Neural progenitor cell (in vitro differentiated cells): ENCODE results near the gene SERPINH1. TPM values are rescaled to one million over a fixed set of nuclear protein-coding genes. Genes with fewer than 3 reads are reported as not detected.

Experiments
- DNase-seq: peaks from one replicate; pipeline ENCODE4 v3.0.0-alpha.2; 2016; ENCODE audit warnings: low spot score
- H2AFZ ChIP-seq: fragments of 200-600 bp; sonication (generic); replicated peaks from 2 replicates; pipeline ENCODE4 v1.6.1; 2016; ENCODE audit warnings: antibody characterized with exemption
- H3F3A ChIP-seq: fragments of 200-600 bp; sonication (generic); 2 replicates; pipeline ENCODE4 v1.6.1; 2016; ENCODE audit warnings: antibody characterized with exemption, low read depth
- H3K27ac ChIP-seq: fragments of 200-600 bp; sonication (generic); 2 replicates; pipeline ENCODE4 v1.5.1; 2016; ENCODE audit warnings: mild to moderate bottlenecking
- H3K27me3 ChIP-seq: fragments of 200-600 bp; sonication (generic); 2 replicates; pipeline ENCODE4 v1.6.1; 2016; ENCODE audit warnings: mild to moderate bottlenecking, moderate library complexity
- H3K36me3 ChIP-seq: fragments of 200-600 bp; sonication (generic); 2 replicates; pipeline ENCODE4 v1.5.1; 2016
- H3K4me1 ChIP-seq: fragments of 200-600 bp; sonication (generic); 2 replicates; pipeline ENCODE4 v1.6.1; 2016; ENCODE audit warnings: mixed run types
- H3K4me2 ChIP-seq: fragments of 200-600 bp; sonication (generic); 2 replicates; pipeline ENCODE4 v1.6.1; 2016
- H3K4me3 ChIP-seq: fragments of 200-600 bp; sonication (generic); 2 replicates; pipeline ENCODE4 v1.5.1; 2016
- H3K79me2 ChIP-seq: fragments of 200-600 bp; sonication (generic); 2 replicates; pipeline ENCODE4 v1.6.1; 2016; ENCODE audit warnings: low read depth
- H3K9ac ChIP-seq: fragments of 200-600 bp; sonication (generic); 2 replicates; pipeline ENCODE4 v1.6.1; 2016
- H3K9me3 ChIP-seq: fragments of 200-600 bp; sonication (generic); 2 replicates; pipeline ENCODE4 v1.5.1; 2016; ENCODE audit warnings: low read depth
- H4K20me1 ChIP-seq: fragments of 200-600 bp; sonication (generic); 2 replicates; pipeline ENCODE4 v1.6.1; 2016; ENCODE audit warnings: low read depth
- H3K27ac Mint-ChIP-seq: 3 replicates; pipeline ENCODE4 v1.8.0; 2021; ENCODE audit warnings: mixed read lengths
- H3K27me3 Mint-ChIP-seq: 2 replicates; pipeline ENCODE4 v1.8.0; 2022; ENCODE audit warnings: low read depth, mild to moderate bottlenecking, inconsistent platforms, moderate library complexity, mixed read lengths; ENCODE audit not compliant: insufficient read depth
- H3K36me3 Mint-ChIP-seq: 3 replicates; pipeline ENCODE4 v1.8.0; 2021; ENCODE audit warnings: mixed read lengths
- H3K4me1 Mint-ChIP-seq: 3 replicates; pipeline ENCODE4 v1.8.0; 2021; ENCODE audit warnings: mixed read lengths
- H3K4me3 Mint-ChIP-seq: 3 replicates; pipeline ENCODE4 v1.8.0; 2021; ENCODE audit warnings: mild to moderate bottlenecking, moderate library complexity, mixed read lengths
- H3K9me3 Mint-ChIP-seq: 3 replicates; pipeline ENCODE4 v1.8.0; 2020; ENCODE audit warnings: mixed read lengths
- EZH2 ChIP-seq: fragments of 200-600 bp; sonication (generic); IDR thresholded peaks from 2 replicates; pipeline ENCODE4 v1.6.1; 2017; ENCODE audit warnings: antibody characterized with exemption, mild to moderate bottlenecking, moderate library complexity
- EZH2phosphoT487 ChIP-seq: fragments of 200-600 bp; sonication (generic); IDR thresholded peaks from 2 replicates; pipeline ENCODE4 v1.6.1; 2017; ENCODE audit warnings: antibody characterized with exemption
- total RNA-seq: library from RNA; depleted of rRNA; stranded (reverse); fragments of >200 nt; gene quantifications from 2 replicates; pipeline ENCODE4 v1.2.3, GENCODE V29; 2015; ENCODE audit warnings: low replicate concordance
- TF ChIP-seq, protein P1 (sequence below): fragments of 200-600 bp; sonication (generic); IDR thresholded peaks from 2 replicates; pipeline ENCODE4 v1.5.1; 2017; ENCODE audit warnings: antibody characterized with exemption, mild to moderate bottlenecking

The SERPINH1 gene
- total RNA-seq, 1 donor from 2014 or later: 219 TPM

GRCh38 chr11:75536786-75537641, 25.0 kb upstream of the SERPINH1 start:
- TF ChIP-seq EZH2: no peak
- no peak for TF ChIP-seq EZH2phosphoT487
- TF ChIP-seq, protein P1, sequence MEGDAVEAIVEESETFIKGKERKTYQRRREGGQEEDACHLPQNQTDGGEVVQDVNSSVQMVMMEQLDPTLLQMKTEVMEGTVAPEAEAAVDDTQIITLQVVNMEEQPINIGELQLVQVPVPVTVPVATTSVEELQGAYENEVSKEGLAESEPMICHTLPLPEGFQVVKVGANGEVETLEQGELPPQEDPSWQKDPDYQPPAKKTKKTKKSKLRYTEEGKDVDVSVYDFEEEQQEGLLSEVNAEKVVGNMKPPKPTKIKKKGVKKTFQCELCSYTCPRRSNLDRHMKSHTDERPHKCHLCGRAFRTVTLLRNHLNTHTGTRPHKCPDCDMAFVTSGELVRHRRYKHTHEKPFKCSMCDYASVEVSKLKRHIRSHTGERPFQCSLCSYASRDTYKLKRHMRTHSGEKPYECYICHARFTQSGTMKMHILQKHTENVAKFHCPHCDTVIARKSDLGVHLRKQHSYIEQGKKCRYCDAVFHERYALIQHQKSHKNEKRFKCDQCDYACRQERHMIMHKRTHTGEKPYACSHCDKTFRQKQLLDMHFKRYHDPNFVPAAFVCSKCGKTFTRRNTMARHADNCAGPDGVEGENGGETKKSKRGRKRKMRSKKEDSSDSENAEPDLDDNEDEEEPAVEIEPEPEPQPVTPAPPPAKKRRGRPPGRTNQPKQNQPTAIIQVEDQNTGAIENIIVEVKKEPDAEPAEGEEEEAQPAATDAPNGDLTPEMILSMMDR: no peak
- Histone ChIP-seq H4K20me1 (no peaks in the 10 kb centered on the region), H3K79me2 (no peaks in the 10 kb centered on the region), H3K9ac (no peak overlapping the region), H3K36me3 (no peaks in the 10 kb centered on the region), H3F3A (no peaks in the 10 kb centered on the region), H3K4me2 (no peak overlapping the region), H3K27ac (no peak overlapping the region), H2AFZ (no peak overlapping the region), H3K4me1 (no peaks in the 10 kb centered on the region), H3K27me3 (no peaks in the 10 kb centered on the region), H3K9me3 (no peaks in the 10 kb centered on the region), H3K4me3 (no peak overlapping the region)
- no peak overlapping the region for H3K27ac Mint-ChIP-seq
- H3K9me3 Mint-ChIP-seq: no peaks in the 10 kb centered on the region
- peak overlapping the region; percentile 14 for H3K4me3 Mint-ChIP-seq
- H3K4me1 Mint-ChIP-seq: peaks cover 33% of the 10 kb centered on the region
- DNase-seq: no peak
- H3K36me3 Mint-ChIP-seq: no peaks in the 10 kb centered on the region
- peaks cover 5% of the 10 kb centered on the region for H3K27me3 Mint-ChIP-seq

DNA sequence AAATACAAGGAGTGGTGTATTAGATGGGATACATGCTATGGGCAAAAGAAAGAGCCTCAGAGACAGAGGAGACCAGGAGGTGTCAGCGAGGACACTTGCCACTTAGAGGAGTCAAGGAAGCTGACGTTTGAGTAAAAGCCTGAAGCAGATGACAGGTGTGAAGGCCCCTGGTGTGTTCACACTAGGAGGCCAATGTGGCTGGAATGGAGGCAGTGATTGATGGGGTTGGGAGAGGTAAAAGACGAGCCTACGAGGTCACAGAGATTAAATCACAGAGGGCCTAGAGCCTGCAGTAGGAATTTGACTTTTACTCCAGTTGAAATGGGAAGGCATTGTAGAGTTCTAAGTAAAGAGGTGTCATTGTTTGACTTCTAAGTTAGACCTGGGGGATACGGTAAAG, 24.3 kb upstream of the SERPINH1 start:
- Histone ChIP-seq H3K9ac (no peak overlapping the region), H3K4me3 (no peak overlapping the region), H3K36me3 (no peaks in the 10 kb centered on the region), H3F3A (no peaks in the 10 kb centered on the region), H3K9me3 (no peaks in the 10 kb centered on the region), H2AFZ (no peak overlapping the region), H3K79me2 (no peaks in the 10 kb centered on the region), H3K27ac (no peak overlapping the region), H4K20me1 (no peaks in the 10 kb centered on the region), H3K4me2 (no peak overlapping the region), H3K4me1 (no peaks in the 10 kb centered on the region), H3K27me3 (no peaks in the 10 kb centered on the region)
- TF ChIP-seq EZH2 (no peak), EZH2phosphoT487 (no peak)
- TF ChIP-seq, protein P1: no peak
- Mint-ChIP-seq H3K4me3 (no peak overlapping the region), H3K27ac (no peak overlapping the region), H3K4me1 (peaks cover 29% of the 10 kb centered on the region), H3K36me3 (no peaks in the 10 kb centered on the region), H3K27me3 (peaks cover 5% of the 10 kb centered on the region), H3K9me3 (no peaks in the 10 kb centered on the region)
- no peak for DNase-seq

- Mint-ChIP-seq H3K27ac (no peak overlapping the region), H3K4me3 (no peak overlapping the region), H3K9me3 (no peaks in the 10 kb centered on the region), H3K27me3 (peaks cover 5% of the 10 kb centered on the region), H3K4me1 (peaks cover 35% of the 10 kb centered on the region), H3K36me3 (no peaks in the 10 kb centered on the region)
- no peak for DNase-seq
- no peaks in the 10 kb centered on the region for H3K9me3 ChIP-seq
- H3K79me2 ChIP-seq: no peaks in the 10 kb centered on the region
- no peaks in the 10 kb centered on the region for H3F3A ChIP-seq
- no peaks in the 10 kb centered on the region for H3K4me1 ChIP-seq
- no peaks in the 10 kb centered on the region for H3K27me3 ChIP-seq
- no peak overlapping the region for H3K9ac ChIP-seq
- no peak for TF ChIP-seq EZH2phosphoT487
- TF ChIP-seq, protein P1: no peak
- TF ChIP-seq EZH2: no peak
- no peaks in the 10 kb centered on the region for H4K20me1 ChIP-seq
- no peaks in the 10 kb centered on the region for H3K36me3 ChIP-seq
- H3K27ac ChIP-seq: no peak overlapping the region
- no peak overlapping the region for H3K4me2 ChIP-seq
- no peak overlapping the region for H2AFZ ChIP-seq
- no peak overlapping the region for H3K4me3 ChIP-seq
These were observed 23.7 kb upstream of the SERPINH1 start for GRCh38 chr11:75538150-75538942.
